ENCODE measurements around the gene M1AP. TPM values are rescaled to one million over a fixed set of nuclear protein-coding genes. Genes with fewer than 3 reads are reported as not detected.
A peak's percentile ranks its signal among the peaks of the same experiment; 100 is the strongest.

Gene M1AP
- total RNA-seq, 1 donor from 2014 or later, result 0.75 TPM

DNA sequence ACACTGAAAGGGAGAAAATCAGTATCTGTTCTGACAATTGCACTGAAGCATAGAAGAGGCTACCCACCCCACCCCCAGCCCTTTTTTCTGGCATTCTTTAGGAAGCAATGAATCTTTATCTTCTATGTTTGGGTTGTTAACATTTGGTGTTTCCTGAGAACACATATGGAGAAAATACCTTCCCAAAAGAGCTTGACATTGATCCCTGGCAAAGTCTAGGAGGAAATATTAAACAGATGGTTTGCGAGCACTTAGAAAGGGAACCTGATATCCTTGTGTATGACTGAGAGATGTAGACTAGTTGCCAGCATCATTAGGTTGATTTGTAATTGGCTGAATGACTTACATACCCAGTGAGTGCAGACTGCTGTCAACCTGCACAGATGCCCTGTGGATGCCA is 50.7 kb downstream of the M1AP start:
- Histone ChIP-seq H3K9me3 (ENCODE audit: low read depth) (no peaks in the 10 kb centered on the region), H3K4me3 (no peak overlapping the region), H3K79me2 (ENCODE audit: low read depth) (no peaks in the 10 kb centered on the region), H4K20me1 (ENCODE audit: low read depth) (no peaks in the 10 kb centered on the region), H3K36me3 (no peaks in the 10 kb centered on the region), H3K4me1 (no peaks in the 10 kb centered on the region), H3K9ac (no peak overlapping the region), H3K27me3 (peaks cover 23% of the 10 kb centered on the region), H2AFZ (replicated peaks) (no peak overlapping the region), H3K27ac (no peak overlapping the region), H3K4me2 (no peak overlapping the region), H3F3A (ENCODE audit: low read depth) (no peaks in the 10 kb centered on the region)
- TF ChIP-seq EZH2 (IDR thresholded peaks at IDR 0.05) (no peak), EZH2phosphoT487 (IDR thresholded peaks at IDR 0.05) (no peak)
- TF ChIP-seq, protein P1, sequence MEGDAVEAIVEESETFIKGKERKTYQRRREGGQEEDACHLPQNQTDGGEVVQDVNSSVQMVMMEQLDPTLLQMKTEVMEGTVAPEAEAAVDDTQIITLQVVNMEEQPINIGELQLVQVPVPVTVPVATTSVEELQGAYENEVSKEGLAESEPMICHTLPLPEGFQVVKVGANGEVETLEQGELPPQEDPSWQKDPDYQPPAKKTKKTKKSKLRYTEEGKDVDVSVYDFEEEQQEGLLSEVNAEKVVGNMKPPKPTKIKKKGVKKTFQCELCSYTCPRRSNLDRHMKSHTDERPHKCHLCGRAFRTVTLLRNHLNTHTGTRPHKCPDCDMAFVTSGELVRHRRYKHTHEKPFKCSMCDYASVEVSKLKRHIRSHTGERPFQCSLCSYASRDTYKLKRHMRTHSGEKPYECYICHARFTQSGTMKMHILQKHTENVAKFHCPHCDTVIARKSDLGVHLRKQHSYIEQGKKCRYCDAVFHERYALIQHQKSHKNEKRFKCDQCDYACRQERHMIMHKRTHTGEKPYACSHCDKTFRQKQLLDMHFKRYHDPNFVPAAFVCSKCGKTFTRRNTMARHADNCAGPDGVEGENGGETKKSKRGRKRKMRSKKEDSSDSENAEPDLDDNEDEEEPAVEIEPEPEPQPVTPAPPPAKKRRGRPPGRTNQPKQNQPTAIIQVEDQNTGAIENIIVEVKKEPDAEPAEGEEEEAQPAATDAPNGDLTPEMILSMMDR (IDR thresholded peaks at IDR 0.05), result no peak
- no peaks in the 10 kb centered on the region for H3K4me1 Mint-ChIP-seq
- H3K27ac Mint-ChIP-seq, result no peak overlapping the region
- H3K36me3 Mint-ChIP-seq, result no peaks in the 10 kb centered on the region
- H3K4me3 Mint-ChIP-seq, result no peak overlapping the region
- H3K27me3 Mint-ChIP-seq (ENCODE audit: insufficient read depth, low read depth), result peaks cover 3% of the 10 kb centered on the region
- no peak for DNase-seq (ENCODE audit: low spot score)
- no peaks in the 10 kb centered on the region for H3K9me3 Mint-ChIP-seq

DNA sequence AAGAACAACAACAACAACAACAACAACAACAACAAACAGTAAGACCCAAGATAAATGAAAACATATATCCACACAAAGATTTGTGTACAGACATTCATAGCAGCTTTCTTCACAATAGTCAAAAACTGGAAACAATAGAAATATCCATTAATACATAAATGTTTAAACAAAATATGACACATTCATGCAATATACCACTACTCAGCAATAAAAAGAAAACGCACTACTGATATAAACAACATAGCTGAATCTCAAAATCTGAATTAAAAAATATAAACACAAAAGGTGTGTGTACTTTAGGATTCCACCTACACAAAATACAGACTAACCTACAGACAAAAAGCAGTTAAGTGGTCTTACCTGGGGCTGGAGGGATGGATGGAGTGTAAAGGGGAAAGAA is 51.5 kb downstream of the M1AP start:
- H3K36me3 Mint-ChIP-seq, result no peaks in the 10 kb centered on the region
- no peak for TF ChIP-seq EZH2 (IDR thresholded peaks at IDR 0.05)
- no peak for TF ChIP-seq EZH2phosphoT487 (IDR thresholded peaks at IDR 0.05)
- TF ChIP-seq, protein P1 (IDR thresholded peaks at IDR 0.05), result no peak
- no peaks in the 10 kb centered on the region for H3K9me3 Mint-ChIP-seq
- DNase-seq (ENCODE audit: low spot score), result no peak
- no peaks in the 10 kb centered on the region for H3K4me1 Mint-ChIP-seq
- H3K27ac Mint-ChIP-seq, result no peak overlapping the region
- Histone ChIP-seq H2AFZ (replicated peaks) (no peak overlapping the region), H3K9ac (peak overlapping the region; percentile 1), H3K36me3 (no peaks in the 10 kb centered on the region), H3F3A (ENCODE audit: low read depth) (no peaks in the 10 kb centered on the region), H3K27ac (no peak overlapping the region), H3K9me3 (ENCODE audit: low read depth) (no peaks in the 10 kb centered on the region), H3K79me2 (ENCODE audit: low read depth) (no peaks in the 10 kb centered on the region), H3K4me2 (no peak overlapping the region), H4K20me1 (ENCODE audit: low read depth) (no peaks in the 10 kb centered on the region), H3K4me3 (no peak overlapping the region), H3K4me1 (no peaks in the 10 kb centered on the region), H3K27me3 (peaks cover 21% of the 10 kb centered on the region)
- H3K27me3 Mint-ChIP-seq (ENCODE audit: insufficient read depth, low read depth), result peaks cover 3% of the 10 kb centered on the region
- H3K4me3 Mint-ChIP-seq, result no peak overlapping the region

DNA sequence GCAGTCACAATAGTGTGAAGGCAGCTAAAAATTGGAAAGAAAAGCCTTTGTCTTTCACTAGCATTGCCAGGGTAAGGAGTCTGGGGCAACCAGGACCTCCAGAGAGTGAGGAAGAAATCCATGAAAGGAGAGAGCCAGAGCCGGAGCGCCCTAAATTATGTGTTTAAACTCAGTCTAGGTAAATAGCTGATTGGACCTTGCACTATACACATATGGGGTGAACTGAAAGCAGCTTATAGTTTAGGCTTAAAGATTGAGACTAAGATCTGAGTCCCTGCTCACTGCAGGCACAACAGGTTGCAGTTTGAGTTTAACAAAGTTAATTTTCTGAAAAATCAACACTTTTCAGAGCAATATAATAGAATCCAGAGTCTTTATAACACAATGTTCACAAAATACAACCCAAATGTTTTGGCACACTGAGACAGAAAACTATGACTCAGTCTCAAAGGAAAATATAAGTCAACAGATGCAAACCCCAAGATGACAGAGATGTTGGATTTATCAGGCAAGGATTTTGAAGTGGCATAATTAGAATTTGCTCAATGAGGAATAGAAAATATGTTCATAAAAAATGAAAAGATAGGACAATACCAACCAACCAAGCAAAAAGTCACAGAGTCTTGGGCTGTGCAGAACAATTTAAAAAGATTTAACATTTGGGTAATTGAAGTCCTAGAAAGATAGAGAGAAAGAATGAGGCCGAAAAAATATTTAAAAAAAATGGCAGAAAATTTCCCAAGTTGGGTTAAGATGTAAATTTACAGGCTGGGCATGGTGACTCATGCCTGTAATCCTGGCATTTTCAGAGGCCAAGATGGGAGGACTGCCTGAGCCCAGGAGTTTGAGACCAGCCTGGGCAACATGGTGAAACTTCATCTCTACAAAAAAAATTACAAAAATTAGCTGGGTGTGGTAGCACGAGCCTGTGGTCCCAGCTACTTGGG is 54.0 kb downstream of the M1AP start:
- Histone ChIP-seq H2AFZ (replicated peaks) (no peak overlapping the region), H3K27ac (no peak overlapping the region), H3K4me1 (no peaks in the 10 kb centered on the region), H3K4me3 (no peak overlapping the region), H3F3A (ENCODE audit: low read depth) (no peaks in the 10 kb centered on the region), H3K36me3 (no peaks in the 10 kb centered on the region), H3K27me3 (peaks cover 12% of the 10 kb centered on the region), H3K9ac (no peak overlapping the region), H3K4me2 (no peak overlapping the region), H3K79me2 (ENCODE audit: low read depth) (no peaks in the 10 kb centered on the region), H3K9me3 (ENCODE audit: low read depth) (no peaks in the 10 kb centered on the region), H4K20me1 (ENCODE audit: low read depth) (no peaks in the 10 kb centered on the region)
- Mint-ChIP-seq H3K4me3 (no peak overlapping the region), H3K36me3 (no peaks in the 10 kb centered on the region), H3K27ac (no peak overlapping the region), H3K9me3 (no peaks in the 10 kb centered on the region), H3K27me3 (ENCODE audit: insufficient read depth, low read depth) (peaks cover 3% of the 10 kb centered on the region), H3K4me1 (peaks cover 7% of the 10 kb centered on the region)
- TF ChIP-seq, protein P1 (IDR thresholded peaks at IDR 0.05), result no peak
- TF ChIP-seq EZH2 (IDR thresholded peaks at IDR 0.05) (no peak), EZH2phosphoT487 (IDR thresholded peaks at IDR 0.05) (no peak)
- no peak for DNase-seq (ENCODE audit: low spot score)

Data from neural progenitor cell (in vitro differentiated cells).